CD4-positive, alpha-beta T cell treated with Interleukin-17A for 1 hour (primary cell): ENCODE measurements around the gene LDAF1.

ENCODE experiments used
- DNase-seq: peaks from one replicate; pipeline ENCODE4 v3.0.0-alpha.2; 2020

The LDAF1 gene

DNA sequence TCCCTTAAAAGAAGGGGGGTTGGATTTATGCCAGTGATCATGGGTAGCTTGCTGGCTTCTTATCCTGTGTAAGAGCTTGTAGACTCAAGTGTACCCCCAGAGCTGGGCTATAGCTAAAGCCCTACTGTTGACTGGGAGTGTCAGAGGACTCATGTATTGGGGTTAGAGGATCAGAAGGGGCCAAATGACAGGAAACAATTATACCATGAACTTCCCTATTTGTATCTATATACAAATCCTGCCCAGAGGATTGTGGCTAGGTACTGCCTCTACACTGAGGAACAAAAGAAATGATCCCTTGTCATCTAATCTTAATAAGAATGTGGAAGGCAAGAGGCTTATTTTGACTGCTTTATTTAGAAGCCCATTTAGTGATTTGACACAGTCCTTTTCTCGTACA, 38.6 kb downstream of the LDAF1 start:
- no peak for DNase-seq

DNA sequence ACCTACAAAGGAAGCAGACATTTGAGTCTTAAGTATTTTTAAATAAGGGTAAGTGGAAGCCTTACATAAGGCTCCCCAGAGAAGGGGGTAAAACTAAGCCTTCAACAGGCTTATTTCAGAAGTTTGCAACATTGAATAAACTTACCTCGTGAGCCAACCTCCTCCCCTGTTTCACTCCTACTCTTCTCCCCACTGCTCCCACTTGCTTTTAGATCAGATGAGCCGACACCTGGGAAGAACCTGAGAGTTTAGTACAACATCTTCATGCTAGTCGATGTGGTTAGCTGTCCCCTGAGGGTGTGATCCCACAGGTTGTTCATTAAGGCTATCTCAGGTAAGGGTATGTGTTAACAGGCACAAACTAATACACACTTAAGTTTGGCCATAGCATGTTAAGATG, 39.1 kb downstream of the LDAF1 start:
- DNase-seq = no peak

DNA sequence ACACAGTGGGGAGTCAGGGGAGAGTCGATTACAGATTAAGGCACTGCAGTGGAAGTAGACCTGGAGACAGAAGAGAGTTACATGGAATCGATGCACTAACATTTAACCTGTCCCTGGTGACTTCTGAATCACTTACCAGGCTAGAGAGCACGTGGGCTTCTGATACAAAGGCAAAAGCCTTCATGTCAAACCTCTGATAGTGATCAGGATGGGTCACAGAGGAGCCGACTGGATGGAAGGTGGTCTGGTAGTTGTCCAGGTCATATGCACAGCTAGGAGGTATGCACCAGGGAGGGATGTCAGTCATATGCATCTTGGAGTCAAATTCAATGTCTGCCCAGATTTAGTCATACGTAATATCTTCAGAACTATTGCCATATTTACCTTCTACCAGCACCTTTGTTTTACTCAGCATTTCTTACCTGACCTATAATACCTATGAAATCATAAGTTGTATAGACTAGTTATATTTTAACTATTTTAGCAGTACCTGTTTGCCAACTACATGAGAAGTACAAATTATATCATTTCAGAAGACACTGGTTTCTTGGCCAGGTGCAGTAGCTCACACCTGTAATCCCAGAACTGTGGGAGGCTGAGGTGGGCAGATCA, 41.2 kb downstream of the LDAF1 start:
- no peak for DNase-seq

DNA sequence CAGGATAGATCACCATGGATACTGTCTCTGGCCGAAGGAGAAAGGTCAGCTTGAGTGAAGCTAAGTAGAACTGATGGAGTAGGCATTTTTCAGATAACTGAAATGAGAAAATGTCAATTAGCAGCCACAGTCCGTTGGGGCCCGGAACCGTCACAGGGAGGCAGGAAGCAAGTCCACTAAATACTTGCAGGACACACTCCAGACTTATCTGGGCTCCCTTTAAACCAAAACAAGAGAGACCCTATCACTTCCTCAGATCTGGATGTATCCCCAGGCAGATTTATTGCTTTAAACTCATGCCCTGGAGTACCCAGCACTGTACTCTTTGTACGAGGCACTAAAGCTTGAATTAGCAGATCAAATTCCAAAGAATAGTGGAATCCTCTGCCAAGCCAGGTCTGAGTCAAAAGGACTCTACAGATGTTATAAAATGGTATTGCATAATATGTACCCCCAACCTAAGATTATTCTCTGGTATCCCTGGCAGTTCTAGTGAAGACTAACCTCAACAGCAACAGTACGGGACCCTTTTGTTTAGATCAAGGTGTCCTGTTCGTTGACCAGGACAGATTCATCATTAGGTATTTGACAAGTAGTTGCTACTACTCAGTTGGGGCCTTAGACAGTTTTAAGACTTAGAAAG, 44.8 kb downstream of the LDAF1 start:
- no peak for DNase-seq

DNA sequence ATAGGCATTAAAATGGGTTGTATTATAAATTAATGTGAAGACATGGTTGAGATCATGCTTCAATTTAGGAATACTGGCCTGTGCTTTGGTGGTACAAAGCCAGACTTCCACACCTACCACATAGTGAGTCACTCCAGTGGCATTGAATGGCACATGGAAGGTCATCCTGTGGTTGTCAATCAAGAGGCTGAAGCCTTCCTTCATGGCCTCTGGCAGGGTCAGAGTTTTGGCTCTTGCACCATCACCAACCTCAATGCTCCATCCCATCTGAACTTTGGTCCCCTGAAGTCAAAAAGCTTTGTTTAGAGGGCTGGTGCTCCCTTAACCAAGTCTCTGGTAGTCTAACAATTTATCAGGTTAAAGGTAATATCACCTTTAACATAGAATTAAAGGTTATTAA, 46.8 kb downstream of the LDAF1 start:
- no peak for DNase-seq

DNA sequence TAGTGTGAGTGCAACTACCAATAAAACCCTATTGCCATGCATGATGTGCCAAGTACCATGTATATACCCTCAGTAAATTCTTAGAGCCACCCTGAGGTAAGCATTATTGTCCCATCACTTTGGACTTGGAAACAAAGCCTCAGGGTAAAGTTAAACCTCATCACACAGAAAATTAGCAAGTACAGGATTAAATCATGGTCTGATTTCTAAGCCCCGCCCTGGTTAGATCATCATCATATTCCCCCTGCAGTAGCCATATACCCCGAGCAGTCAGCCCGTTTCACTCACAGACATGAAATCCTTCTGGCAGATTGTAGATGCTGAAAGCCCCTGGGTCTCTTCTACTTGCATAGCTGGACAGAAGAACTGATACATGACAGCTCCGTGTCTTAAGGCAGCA, 48.1 kb downstream of the LDAF1 start:
- DNase-seq = no peak

DNA sequence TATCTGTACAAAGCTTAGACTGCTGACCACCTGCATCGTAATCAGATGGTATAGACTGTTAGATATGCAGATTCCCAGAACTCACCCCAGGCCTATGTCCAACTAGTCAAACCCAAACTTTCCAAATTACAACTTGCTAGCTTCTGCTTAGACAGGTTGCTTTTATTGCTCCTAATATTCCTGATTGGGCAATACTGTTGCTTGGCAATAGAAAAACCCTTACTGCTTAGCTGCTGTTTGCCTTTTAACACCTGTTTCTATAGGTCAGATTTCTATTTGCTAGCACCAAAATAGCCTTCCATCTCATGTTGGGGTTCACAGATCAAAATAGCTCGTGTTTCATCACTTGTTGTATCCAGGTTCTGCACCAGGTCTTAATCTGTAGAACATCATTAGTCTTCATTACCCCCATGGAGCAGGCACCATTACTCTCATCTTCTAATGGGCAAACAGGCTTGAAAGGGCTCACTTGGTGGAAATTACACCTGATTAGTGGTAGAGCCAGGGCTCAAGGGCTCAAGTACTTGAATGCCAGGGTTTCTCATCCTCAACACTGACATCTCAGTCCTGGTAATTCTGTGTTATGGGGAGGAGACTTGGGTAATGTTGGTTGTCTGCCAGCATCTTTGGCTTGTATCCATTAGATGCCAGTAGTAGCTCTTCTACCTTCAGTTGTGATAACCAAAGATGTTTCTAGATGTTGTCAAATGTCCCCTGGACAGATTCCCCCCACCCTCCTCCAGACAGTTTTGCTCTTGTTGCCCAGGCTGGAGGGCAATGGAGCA, 50.2 kb downstream of the LDAF1 start:
- DNase-seq = no peak

DNA sequence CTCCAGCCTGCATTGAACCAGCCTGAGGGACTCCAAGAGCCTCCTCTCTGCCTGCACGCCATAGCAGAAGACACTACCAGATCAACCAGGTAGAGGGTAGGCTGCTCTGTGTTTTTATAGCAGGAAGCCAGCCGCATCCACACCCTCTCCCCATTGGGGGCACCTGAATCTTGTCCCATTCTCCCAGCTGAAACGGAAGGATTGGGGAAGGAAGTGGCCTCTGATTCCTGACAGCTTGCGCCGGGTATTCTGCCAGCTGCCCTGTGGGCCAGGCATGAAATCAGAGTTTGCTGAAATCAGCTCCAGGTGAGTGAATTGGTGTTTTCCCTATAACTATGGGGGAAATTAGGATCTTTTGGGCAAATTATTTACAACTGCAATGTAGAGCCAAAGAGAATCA, 53.0 kb downstream of the LDAF1 start, which contains the start of gene ZP2:
Gene ZP2 (minus strand): TSS at position 89 of the 400 bp plus-strand sequence. CDS start 27 bp downstream, at position 62.
- DNase-seq = no peak

DNA sequence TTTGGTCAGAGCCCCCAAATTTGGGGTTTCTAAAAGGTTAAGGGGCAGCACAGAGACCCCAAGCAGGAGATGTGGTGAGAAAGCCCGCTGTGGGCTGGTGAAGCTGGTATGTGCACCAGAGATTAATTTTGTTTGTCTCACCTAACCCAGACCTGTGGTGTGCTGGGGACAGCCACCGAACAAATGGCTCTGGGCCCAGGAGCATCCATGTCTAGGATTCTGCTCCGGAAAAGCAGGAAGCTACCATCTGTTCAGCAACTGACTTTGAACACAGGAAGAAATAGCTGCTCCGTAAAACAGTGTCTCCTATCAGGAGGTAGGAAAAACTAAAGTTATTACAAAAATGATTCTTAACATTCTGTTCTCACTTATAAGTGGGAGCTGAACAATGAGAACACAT, 55.6 kb downstream of the LDAF1 start:
- no peak for DNase-seq

DNA sequence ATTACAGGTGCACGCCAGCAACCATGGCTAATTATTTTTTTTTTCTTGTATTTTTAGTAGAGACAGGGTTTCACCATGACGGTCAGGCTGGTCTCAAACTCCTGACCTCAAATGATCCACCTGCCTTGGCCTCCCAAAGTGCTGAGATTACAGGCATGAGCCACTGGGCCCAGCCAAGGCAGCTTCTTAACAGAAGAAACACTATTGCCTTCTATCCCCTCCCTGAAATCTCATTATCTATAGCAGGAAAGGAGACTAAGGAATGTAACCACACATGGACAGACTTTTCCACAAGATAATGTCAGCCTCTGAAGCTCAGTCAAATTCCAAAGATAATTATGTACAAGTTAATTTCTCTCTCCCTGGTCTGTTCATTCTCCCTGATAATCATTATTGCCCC, 58.6 kb downstream of the LDAF1 start:
- no peak for DNase-seq

DNA sequence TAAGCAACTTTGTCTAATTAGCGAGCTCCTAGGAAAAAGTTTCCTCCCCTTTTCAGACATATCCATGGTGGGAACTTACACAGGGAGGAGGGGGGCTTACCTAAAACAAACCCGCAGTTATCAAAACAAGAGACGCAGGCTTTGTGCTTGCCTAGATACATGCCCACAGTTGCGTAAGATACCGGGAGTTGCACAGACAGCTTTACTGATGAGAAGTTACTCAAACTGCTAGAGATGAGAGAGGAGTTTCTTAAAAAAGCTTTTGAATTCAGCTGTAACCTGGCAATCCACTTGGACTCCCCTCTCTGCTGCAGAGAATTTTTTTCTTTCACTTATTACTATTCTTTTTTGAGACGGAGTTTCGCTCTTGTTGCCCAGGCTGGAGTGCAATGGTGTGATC, 59.7 kb downstream of the LDAF1 start:
- DNase-seq = no peak

DNA sequence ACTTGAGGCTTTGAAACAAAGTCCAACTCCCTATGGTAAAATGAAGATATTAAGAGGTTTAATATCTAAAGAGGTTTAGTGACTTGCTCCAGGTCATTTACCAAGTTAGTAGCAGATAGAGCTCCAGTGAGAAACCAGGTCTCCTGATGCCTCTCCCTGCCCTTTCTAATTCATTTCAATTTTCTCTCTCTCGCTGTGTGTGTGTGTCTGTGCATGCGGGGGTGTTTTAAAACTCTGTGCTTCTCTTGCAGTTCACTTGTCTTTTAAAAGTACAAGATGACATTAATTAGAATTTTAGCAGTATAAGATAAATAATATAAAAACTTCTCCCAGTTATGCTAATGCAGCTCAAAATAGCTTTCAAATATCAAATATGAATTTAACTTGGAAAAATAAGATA, 61.1 kb downstream of the LDAF1 start:
- DNase-seq = no peak

DNA sequence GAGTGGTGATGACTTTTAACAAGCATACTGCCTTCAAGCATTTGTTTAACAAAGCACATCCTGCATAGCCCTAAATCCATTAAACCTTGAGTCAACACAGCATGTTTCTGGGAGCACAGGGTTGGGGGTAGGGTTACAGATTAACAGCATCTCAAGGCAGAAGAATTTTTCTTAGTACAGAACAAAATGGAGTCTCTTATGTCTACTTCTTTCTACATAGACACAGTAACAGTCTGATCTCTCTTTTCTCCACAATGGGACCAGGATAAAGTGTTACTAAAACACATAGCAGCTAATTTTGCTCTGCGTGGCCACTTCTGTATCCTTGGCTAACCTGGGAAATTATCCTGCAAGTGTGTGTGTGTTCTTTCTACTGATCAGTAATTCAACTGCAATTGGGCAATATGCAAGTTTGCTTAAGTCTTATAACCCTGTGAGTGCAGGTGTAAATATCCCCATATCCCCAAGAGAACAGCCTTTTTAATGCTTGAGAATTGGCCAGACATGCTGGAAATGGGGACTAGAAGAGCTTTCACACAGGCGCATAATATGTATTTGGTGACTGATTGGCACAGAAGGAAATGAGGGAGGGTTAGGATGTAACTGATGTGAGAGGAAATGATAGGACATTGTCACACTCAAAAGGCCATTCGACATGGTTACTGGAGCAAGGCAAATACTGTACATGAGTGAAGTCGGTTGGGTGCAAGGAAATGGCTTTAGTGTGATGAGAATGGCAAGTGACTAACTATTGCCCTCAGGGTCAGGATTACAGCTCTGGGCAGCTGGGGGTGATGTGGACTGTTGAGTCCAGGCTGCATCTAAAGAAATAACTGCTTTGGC, 64.2 kb downstream of the LDAF1 start:
- no peak for DNase-seq

DNA sequence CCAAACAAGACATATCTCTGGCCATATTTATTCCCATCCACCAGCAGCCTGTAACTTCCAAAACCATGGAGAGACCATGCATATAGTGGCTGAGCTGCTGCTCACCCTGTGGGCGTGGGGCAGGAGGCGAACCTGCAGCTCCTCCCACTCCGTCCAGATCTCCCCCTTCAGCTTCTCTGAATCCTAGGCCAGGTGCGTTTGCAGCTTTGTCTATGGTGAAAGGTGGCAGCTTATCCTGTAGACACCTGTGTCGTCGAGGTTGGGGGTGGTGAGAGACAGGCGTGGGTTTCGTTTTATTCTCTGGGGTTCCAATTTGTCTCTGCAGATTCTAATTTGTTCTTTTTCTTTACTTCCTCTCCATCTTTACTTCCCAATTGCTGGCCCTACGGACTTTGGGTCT, 65.3 kb downstream of the LDAF1 start:
- DNase-seq = no peak

DNA sequence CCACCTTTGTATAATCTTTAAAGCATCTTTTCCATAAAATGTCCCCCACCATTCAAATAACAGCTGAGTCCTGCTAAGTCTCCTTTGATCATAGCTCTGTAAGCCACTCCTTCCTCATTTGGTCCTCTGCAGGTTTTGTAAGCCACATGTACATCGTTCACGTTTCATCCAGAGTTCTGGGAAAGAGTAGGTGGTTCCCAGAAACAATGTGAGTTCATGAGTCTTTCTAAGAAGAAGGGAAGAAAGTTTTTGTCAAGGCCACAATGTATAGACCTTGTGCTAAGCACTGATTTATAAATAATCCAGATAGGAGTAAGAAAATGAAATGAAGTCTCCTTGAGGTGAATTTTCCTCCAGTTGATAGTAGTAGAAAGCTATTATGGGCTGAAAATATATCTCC, 66.3 kb downstream of the LDAF1 start:
- no peak for DNase-seq

DNA sequence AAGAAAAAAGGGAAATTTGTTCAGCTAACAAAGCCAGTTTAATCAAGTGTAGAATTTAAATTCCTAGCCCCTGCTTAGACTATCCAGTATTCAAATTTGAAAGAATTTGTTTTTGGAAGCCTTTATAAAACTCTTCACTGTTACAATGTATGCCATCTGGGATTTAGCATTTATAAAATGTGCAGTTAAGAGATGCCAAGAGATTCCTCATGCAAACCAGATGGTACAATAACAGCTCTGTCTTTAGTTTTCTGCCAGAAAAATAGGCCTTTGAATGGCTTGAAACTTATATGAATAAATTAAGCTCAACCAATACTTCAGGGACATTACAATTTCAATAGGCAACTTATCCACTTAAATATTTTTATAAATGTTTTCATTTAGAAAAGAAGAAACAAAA, 68.3 kb downstream of the LDAF1 start:
- DNase-seq = no peak

DNA sequence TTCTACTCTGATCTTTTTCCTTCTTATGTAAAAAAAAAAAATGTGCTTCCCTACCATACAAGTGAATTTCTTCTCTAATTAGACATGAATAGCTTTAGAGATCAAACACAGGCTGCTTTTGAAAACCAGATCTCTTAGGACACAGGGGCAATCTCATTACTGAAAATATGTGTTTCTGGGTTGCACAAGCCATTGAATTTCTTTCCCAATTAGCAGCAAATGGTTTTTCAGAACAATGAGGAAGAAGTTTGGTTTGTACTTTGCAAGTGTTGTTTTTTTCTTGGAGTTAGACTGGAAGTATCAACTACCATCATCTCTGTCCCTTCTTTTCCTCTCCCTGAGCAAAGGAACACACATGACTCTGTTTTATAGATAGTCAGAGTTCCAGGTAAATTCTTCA, 69.4 kb downstream of the LDAF1 start:
- no peak for DNase-seq

DNA sequence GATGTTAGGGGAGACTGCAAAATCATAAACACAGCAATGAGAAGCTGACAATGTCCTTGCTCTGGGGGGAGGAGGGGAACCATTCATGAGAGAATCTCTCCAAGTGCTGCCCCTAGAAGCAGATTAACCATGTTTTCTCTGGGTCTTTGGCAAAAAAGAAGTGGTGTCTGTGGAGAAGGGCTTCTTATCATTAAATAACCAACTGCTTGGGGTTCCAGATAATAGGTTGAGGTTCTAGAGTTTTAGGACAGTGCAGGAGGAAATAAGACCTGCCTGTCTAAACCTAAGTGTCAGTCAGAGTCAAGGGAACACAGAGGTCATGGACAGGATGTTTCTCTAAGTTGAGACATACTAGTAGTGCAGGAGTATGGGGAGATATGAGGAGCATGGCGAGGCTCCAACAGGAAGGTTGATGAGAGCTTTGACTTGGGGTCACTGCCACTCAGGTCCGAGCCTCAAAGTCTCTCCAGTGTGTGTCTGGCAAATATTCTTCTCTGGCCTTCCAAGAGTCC, 69.9 kb downstream of the LDAF1 start:
- no peak for DNase-seq
